K562 (cell line): ENCODE data around the gene DCUN1D1. TPM values are rescaled to one million over a fixed set of nuclear protein-coding genes. Genes with fewer than 3 reads are reported as not detected.

Experiments used
- ATAC-seq: fragments of 200-7000 bp; cut with Tn5 transposase; 3 replicates; pipeline ENCODE4 v1.9.1; 2020; ENCODE audit warnings: moderate library complexity
- BruUV-seq: library from RNA; stranded (reverse); fragments of 400-500 nt; replicated peaks from 2 replicates; lab custom pipeline; 2021; lab: Mats Ljungman, UMichigan
- CTCF ChIA-PET: fragments of 300-600 bp; formaldehyde crosslinking; extraction: SDS; loops from one replicate; lab custom pipeline; 2021; ENCODE audit warnings: low intra/inter-chr PET ratio; lab: Yijun Ruan, JAX
- POLR2A ChIA-PET: fragments of 300-600, 350-650 bp; sonication (Branson Sonifier 250); formaldehyde crosslinking; extraction: SDS; loops from one replicate; lab custom pipeline; 2021; ENCODE audit warnings: antibody characterized with exemption, inconsistent platforms; lab: Yijun Ruan, JAX
- DNase-seq, 4 experiments: peaks; one replicate each; pipeline versions ENCODE4 v3.0.0 to v3.0.0-alpha.2; 2011 to 2018; ENCODE audit warnings: low spot score in 3 of 4, mixed read lengths in 3 of 4; ENCODE audit errors: extremely low read depth in 1 of 4
- FAIRE-seq: peaks from 2 replicates; lab custom pipeline; 2011; peaks lifted over from hg19 to GRCh38; lab: Jason Lieb, UNC
- H2AFZ ChIP-seq: 2 replicates; pipeline ENCODE4 v1.6.0; 2011; ENCODE audit warnings: low read depth, low read length, control low read depth, inconsistent platforms
- H3K27ac ChIP-seq: fragments of 200-600 bp; 3 replicates; pipeline ENCODE4 v1.8.0; 2011; ENCODE audit warnings: low read depth, mild to moderate bottlenecking, control low read depth, inconsistent platforms, low read length, moderate library complexity, mixed read lengths; ENCODE audit errors: extremely low read depth
- H3K27me3 ChIP-seq, 2 experiments: fragments of 300-600 bp in 1 of 2; 2 replicates in 1 of 2; 3 replicates in 1 of 2; pipeline versions ENCODE4 v1.6.0 to v1.8.0; 2011; ENCODE audit warnings: inconsistent platforms in 2 of 2, low read length in 2 of 2, mild to moderate bottlenecking in 1 of 2, mixed read lengths in 1 of 2, moderate library complexity in 1 of 2; ENCODE audit not compliant: control insufficient read depth in 2 of 2, insufficient read depth in 2 of 2
- H3K36me3 ChIP-seq: fragments of 300-600 bp; 3 replicates; pipeline ENCODE4 v1.8.0; 2011; ENCODE audit warnings: mild to moderate bottlenecking, low read length, inconsistent platforms; ENCODE audit not compliant: control insufficient read depth, insufficient read depth
- H3K4me1 ChIP-seq, 2 experiments: fragments of 200-600 bp in 1 of 2; replicated peaks in 1 of 2; 2 replicates in 1 of 2; 3 replicates in 1 of 2; pipeline versions ENCODE4 v1.5.1 to v1.8.0; 2011; ENCODE audit warnings: inconsistent platforms in 2 of 2, low read length in 2 of 2, mild to moderate bottlenecking in 1 of 2, mixed read lengths in 1 of 2, moderate library complexity in 1 of 2; ENCODE audit not compliant: control insufficient read depth in 2 of 2, insufficient read depth in 2 of 2
- H3K4me2 ChIP-seq: 2 replicates; pipeline ENCODE4 v1.6.1; 2011; ENCODE audit warnings: low read length, control low read depth, inconsistent platforms, mixed read lengths; ENCODE audit not compliant: insufficient read depth
- H3K4me3 ChIP-seq: fragments of 200-600 bp; sonication (generic), shearing (Covaris generic); 2 replicates; pipeline ENCODE4 v1.5.1; 2016; ENCODE audit warnings: control low read depth, inconsistent platforms
- H3K79me2 ChIP-seq: fragments of 200-600 bp; 3 replicates; pipeline ENCODE4 v1.8.0; 2011; ENCODE audit warnings: low read length, inconsistent platforms; ENCODE audit not compliant: control insufficient read depth, insufficient read depth
- H3K9ac ChIP-seq, 2 experiments: 2 replicates each; pipeline versions ENCODE4 v1.6.0 to v1.6.1; 2011; ENCODE audit warnings: low read depth in 2 of 2, low read length in 2 of 2, control low read depth in 1 of 2, inconsistent platforms in 1 of 2, mild to moderate bottlenecking in 1 of 2, mixed read lengths in 1 of 2; ENCODE audit not compliant: insufficient read depth in 1 of 2
- H3K9me1 ChIP-seq: one replicate; pipeline ENCODE4 v1.6.0; 2011; ENCODE audit warnings: inconsistent platforms, mild to moderate bottlenecking, low read length, moderate library complexity; ENCODE audit not compliant: control insufficient read depth, insufficient read depth
- H3K9me3 ChIP-seq: replicated peaks from 2 replicates; pipeline ENCODE4 v1.5.1; 2011; ENCODE audit warnings: low read depth, low read length, inconsistent platforms; ENCODE audit not compliant: control insufficient read depth, insufficient read depth
- H4K20me1 ChIP-seq: replicated peaks from 2 replicates; pipeline ENCODE4 v1.6.1; 2011; ENCODE audit warnings: low read length, inconsistent platforms, mixed read lengths; ENCODE audit not compliant: control insufficient read depth, insufficient read depth
- ASH1L ChIP-seq: fragments of 450-650 bp; IDR thresholded peaks from 2 replicates; pipeline ENCODE4 v1.6.1; 2018; ENCODE audit warnings: borderline replicate concordance, mild to moderate bottlenecking, low read depth; ENCODE audit not compliant: partially characterized antibody
- BRD4 ChIP-seq: fragments of 200-600 bp; sonication (generic); IDR thresholded peaks from 2 replicates; pipeline ENCODE4 v1.6.1; 2017; ENCODE audit warnings: inconsistent platforms
- DLX4 ChIP-seq: fragments of 250-450 bp; sonication (Bioruptor Pico); IDR thresholded peaks from 2 replicates; pipeline ENCODE4 v1.6.1; 2021; ENCODE audit warnings: mild to moderate bottlenecking
- PBX2 ChIP-seq, 2 experiments: IDR thresholded peaks in 1 of 2; conservative IDR thresholded peaks in 1 of 2; 2 replicates each; pipeline ENCODE4 v1.6.1; 2016; ENCODE audit warnings: low read depth in 2 of 2, mild to moderate bottlenecking in 1 of 2, missing compliant biosample characterization in 1 of 2, missing genetic modification characterization in 1 of 2, moderate library complexity in 1 of 2
- TCFL5 ChIP-seq: fragments of 250-450 bp; sonication (Bioruptor Pico); conservative IDR thresholded peaks from 2 replicates; pipeline ENCODE4 v1.6.1; 2021; ENCODE audit warnings: mild to moderate bottlenecking, moderate library complexity, matching md5 sums
- ZNF217 ChIP-seq: sonication (generic); formaldehyde crosslinking; IDR thresholded peaks from 2 replicates; pipeline ENCODE4 v1.8.0; 2022; ENCODE audit warnings: mild to moderate bottlenecking, missing genetic modification reagents
- WGBS: fragments of 100-300 bp; shearing (Covaris generic); methylation state at CpG from one replicate; pipeline ENCODE4 v1.1.6; 2016; ENCODE audit warnings: low coverage, mixed read lengths; ENCODE audit not compliant: insufficient coverage; ENCODE audit errors: missing lambda C conversion rate; 5-methylcytosine and 5-hydroxymethylcytosine counted together
- in situ Hi-C: fragments of 300-500 bp; cut with MboI; formaldehyde crosslinking; loops from 4 replicates; pipeline ENCODE4 v1.15.0; 2018; ENCODE audit warnings: inconsistent platforms, mixed read lengths
- intact Hi-C: fragments of 100-400 bp; cut with micrococcal nuclease; formaldehyde crosslinking; loops from 2 replicates; pipeline ENCODE4 v1.14.2; 2022
- polyA plus RNA-seq, 8 experiments: library from polyadenylated mRNA; depleted of rRNA in 4 of 8; stranded (reverse) in 5 of 8; unstranded in 3 of 8; fragments of >200 nt; fragmentation: Nextera tagmentation in 2 of 8; fragmentation: Illumina TruSeq in 1 of 8; extraction: Ambion mirVana in 2 of 8; extraction: Trizol in 1 of 8; gene quantifications; 2 replicates each; pipeline versions ENCODE4 v1.2.1 to v1.2.3, GENCODE V29; 2011 to 2014; ENCODE audit warnings: inconsistent platforms in 1 of 8, missing spikeins in 1 of 8
- total RNA-seq, 7 experiments: library from RNA; depleted of rRNA in 6 of 7; stranded (reverse); fragments of >200 nt in 6 of 7; fragmentation: Illumina TruSeq in 2 of 7; extraction: Trizol in 2 of 7; gene quantifications; 2 replicates each; pipeline versions ENCODE4 v1.2.1 to v1.2.3, GENCODE V29; 2011 to 2021; ENCODE audit warnings: low replicate concordance in 1 of 7
- TF ChIP-seq, protein P1 (sequence below), 2 experiments: fragments of 450-650 bp; formaldehyde crosslinking in 1 of 2; IDR thresholded peaks; 2 replicates each; pipeline versions ENCODE4 v1.4.0 to v1.6.1; 2014 to 2020; ENCODE audit warnings: mild to moderate bottlenecking in 2 of 2, borderline replicate concordance in 1 of 2, low read depth in 1 of 2
- TF ChIP-seq, protein P2 (sequence below): fragments of 450-650 bp; IDR thresholded peaks from 2 replicates; pipeline ENCODE4 v1.6.1; 2016; ENCODE audit warnings: antibody characterized with exemption

Gene DCUN1D1
- total and polyA plus RNA-seq, 9 of the 15 experiments (the other 6 are each of a cell fraction or from before 2014, with no cell fraction given), result 11.4 to 46.8 (median 28.2) TPM

DNA sequence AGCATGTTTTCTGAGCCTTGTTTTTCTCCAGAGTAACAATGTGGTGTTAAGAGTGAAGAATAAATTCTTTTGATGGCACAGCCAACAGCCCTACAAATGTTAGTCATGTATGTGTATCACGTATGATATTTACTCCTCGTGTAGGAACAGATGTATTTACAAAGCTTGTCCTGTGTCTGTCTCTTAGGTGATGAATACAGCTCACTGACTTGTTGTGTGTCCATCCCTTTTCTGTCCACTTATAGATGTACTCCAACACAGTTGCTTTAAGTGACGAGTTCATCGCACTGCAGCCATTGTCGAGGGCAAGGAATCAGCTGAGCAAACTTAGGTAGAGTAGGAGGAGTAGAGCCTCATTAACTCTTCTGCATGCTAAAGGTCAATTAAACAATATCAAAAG is 78.1 kb downstream of the DCUN1D1 start:
- ChIA-PET CTCF (no interaction called here), POLR2A (interaction anchor here (1.0 kb wide), 1 partner anchor 18 kb away, joined by 3 read pairs; no protein-coding TSS in a partner anchor)
- Histone ChIP-seq H3K9me3 (no peaks in the 10 kb centered on the region), H3K79me2 (no peaks in the 10 kb centered on the region), H2AFZ (no peak overlapping the region), H3K4me1 (peaks cover 4 to 8% of the 10 kb centered on the region in 2 experiments; a peak in 3 of 5 replicates), H3K9me1 (no peaks in the 10 kb centered on the region), H3K4me2 (no peak overlapping the region), H3K4me3 (no peak overlapping the region), H3K27ac (no peak overlapping the region), H4K20me1 (no peaks in the 10 kb centered on the region), H3K36me3 (peaks cover 53% of the 10 kb centered on the region), H3K9ac (no peak overlapping the region), H3K27me3 (no peaks in the 10 kb centered on the region)
- no TSS peak for BruUV-seq
- whole genome bisulfite sequencing, result 84% methylated on average over 5 of the region's 5 CpGs
- in situ Hi-C loops (no loop called here), intact Hi-C loops (loop anchor here (10.0 kb wide), 1 partner anchor 193 kb away; the partner anchor contains the start of gene MCCC1)
- ATAC-seq (no peak), DNase-seq (no peak), FAIRE-seq (no peak)
- TF ChIP-seq PBX2 (CRISPR knock-in tag; IDR thresholded peaks at IDR 0.05; ENCODE audit: low read depth) (no peak), PBX2 (tag; conservative IDR thresholded peaks at IDR 0.05; ENCODE audit: low read depth) (no peak), ASH1L (no peak), BRD4 (no peak), ZNF217 (CRISPR knock-in tag) (no peak), DLX4 (no peak), TCFL5 (CRISPR knock-in tag) (no peak)
- TF ChIP-seq, protein P1, sequence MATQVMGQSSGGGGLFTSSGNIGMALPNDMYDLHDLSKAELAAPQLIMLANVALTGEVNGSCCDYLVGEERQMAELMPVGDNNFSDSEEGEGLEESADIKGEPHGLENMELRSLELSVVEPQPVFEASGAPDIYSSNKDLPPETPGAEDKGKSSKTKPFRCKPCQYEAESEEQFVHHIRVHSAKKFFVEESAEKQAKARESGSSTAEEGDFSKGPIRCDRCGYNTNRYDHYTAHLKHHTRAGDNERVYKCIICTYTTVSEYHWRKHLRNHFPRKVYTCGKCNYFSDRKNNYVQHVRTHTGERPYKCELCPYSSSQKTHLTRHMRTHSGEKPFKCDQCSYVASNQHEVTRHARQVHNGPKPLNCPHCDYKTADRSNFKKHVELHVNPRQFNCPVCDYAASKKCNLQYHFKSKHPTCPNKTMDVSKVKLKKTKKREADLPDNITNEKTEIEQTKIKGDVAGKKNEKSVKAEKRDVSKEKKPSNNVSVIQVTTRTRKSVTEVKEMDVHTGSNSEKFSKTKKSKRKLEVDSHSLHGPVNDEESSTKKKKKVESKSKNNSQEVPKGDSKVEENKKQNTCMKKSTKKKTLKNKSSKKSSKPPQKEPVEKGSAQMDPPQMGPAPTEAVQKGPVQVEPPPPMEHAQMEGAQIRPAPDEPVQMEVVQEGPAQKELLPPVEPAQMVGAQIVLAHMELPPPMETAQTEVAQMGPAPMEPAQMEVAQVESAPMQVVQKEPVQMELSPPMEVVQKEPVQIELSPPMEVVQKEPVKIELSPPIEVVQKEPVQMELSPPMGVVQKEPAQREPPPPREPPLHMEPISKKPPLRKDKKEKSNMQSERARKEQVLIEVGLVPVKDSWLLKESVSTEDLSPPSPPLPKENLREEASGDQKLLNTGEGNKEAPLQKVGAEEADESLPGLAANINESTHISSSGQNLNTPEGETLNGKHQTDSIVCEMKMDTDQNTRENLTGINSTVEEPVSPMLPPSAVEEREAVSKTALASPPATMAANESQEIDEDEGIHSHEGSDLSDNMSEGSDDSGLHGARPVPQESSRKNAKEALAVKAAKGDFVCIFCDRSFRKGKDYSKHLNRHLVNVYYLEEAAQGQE (IDR thresholded peaks at IDR 0.05; ENCODE audit: borderline replicate concordance), result no peak
- TF ChIP-seq, protein P1 (CRISPR knock-in tag; IDR thresholded peaks at IDR 0.05; ENCODE audit: low read depth), result no peak
- TF ChIP-seq, protein P2, sequence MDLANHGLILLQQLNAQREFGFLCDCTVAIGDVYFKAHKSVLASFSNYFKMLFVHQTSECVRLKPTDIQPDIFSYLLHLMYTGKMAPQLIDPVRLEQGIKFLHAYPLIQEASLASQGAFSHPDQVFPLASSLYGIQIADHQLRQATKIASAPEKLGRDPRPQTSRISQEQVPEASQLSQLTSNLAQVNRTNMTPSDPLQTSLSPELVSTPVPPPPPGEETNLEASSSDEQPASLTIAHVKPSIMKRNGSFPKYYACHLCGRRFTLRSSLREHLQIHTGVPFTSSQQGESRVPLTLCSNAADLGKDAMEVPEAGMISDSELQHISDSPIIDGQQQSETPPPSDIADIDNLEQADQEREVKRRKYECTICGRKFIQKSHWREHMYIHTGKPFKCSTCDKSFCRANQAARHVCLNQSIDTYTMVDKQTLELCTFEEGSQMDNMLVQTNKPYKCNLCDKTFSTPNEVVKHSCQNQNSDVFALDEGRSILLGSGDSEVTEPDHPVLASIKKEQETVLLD, result no peak
